GM19324 (cell line): ENCODE data around the gene SEMA3C.

Experiments used
- ATAC-seq: cut with Tn5 transposase; IDR thresholded peaks from one replicate; pipeline ENCODE4 v1.9.1; 2021; ENCODE audit warnings: mild to moderate bottlenecking, moderate library complexity; ENCODE audit not compliant: unreplicated experiment, low FRiP score

The SEMA3C gene

GRCh38 chr7:80785276-80785675 lies 133.6 kb downstream of the SEMA3C start:
- no peak for ATAC-seq

GRCh38 chr7:80783678-80784327 lies 135.0 kb downstream of the SEMA3C start:
- ATAC-seq = no peak

GRCh38 chr7:80783186-80783677 lies 135.6 kb downstream of the SEMA3C start:
- ATAC-seq = no peak

GRCh38 chr7:80781561-80781979 lies 137.3 kb downstream of the SEMA3C start:
- no peak for ATAC-seq

GRCh38 chr7:80781146-80781545 lies 137.7 kb downstream of the SEMA3C start:
- no peak for ATAC-seq

GRCh38 chr7:80779456-80779855 lies 139.4 kb downstream of the SEMA3C start:
- ATAC-seq = no peak

GRCh38 chr7:80775897-80776296 lies 143.0 kb downstream of the SEMA3C start:
- ATAC-seq = no peak

- no peak for ATAC-seq
These were observed 143.4 kb downstream of the SEMA3C start for GRCh38 chr7:80775482-80775881.

GRCh38 chr7:80774843-80775242 lies 144.0 kb downstream of the SEMA3C start:
- ATAC-seq = no peak

- no peak for ATAC-seq
These were observed 144.9 kb downstream of the SEMA3C start for GRCh38 chr7:80773787-80774508.

- ATAC-seq = no peak
These were observed 146.4 kb downstream of the SEMA3C start for GRCh38 chr7:80772347-80772993.

GRCh38 chr7:80771523-80771922 lies 147.3 kb downstream of the SEMA3C start:
- no peak for ATAC-seq

GRCh38 chr7:80770675-80771081 lies 148.2 kb downstream of the SEMA3C start:
- ATAC-seq = peak; percentile 77

- no peak for ATAC-seq
These were observed 148.8 kb downstream of the SEMA3C start for GRCh38 chr7:80770061-80770460.

GRCh38 chr7:80768756-80769155 lies 150.1 kb downstream of the SEMA3C start:
- no peak for ATAC-seq

- no peak for ATAC-seq
These were observed 151.2 kb downstream of the SEMA3C start for GRCh38 chr7:80767654-80768053.

GRCh38 chr7:80766724-80767123 lies 152.1 kb downstream of the SEMA3C start:
- ATAC-seq = no peak

- no peak for ATAC-seq
These were observed 154.7 kb downstream of the SEMA3C start for GRCh38 chr7:80764132-80764531.

- no peak for ATAC-seq
These were observed 155.1 kb downstream of the SEMA3C start for GRCh38 chr7:80763704-80764103.

GRCh38 chr7:80763289-80763688 lies 155.6 kb downstream of the SEMA3C start:
- no peak for ATAC-seq

- no peak for ATAC-seq
These were observed 158.6 kb downstream of the SEMA3C start for GRCh38 chr7:80760292-80760691.
